Ishikawa (cell line): ENCODE measurements around the gene OPCML.

Experiments
- CEBPB ChIP-seq: IDR thresholded peaks from 2 replicates; pipeline ENCODE4 v1.6.1; 2012
- CREB1 ChIP-seq: IDR thresholded peaks from 2 replicates; pipeline ENCODE4 v1.6.1; 2012; ENCODE audit warnings: low read depth
- EGR1 ChIP-seq: IDR thresholded peaks from 2 replicates; pipeline ENCODE4 v1.6.1; 2012
- EP300 ChIP-seq: IDR thresholded peaks from 2 replicates; pipeline ENCODE4 v1.6.1; 2012; ENCODE audit warnings: borderline replicate concordance
- FOXM1 ChIP-seq: IDR thresholded peaks from 2 replicates; pipeline ENCODE4 v1.6.1; 2012; ENCODE audit warnings: low read depth, borderline replicate concordance
- MAX ChIP-seq: IDR thresholded peaks from 2 replicates; pipeline ENCODE4 v1.6.1; 2012
- NFIC ChIP-seq: IDR thresholded peaks from 2 replicates; pipeline ENCODE4 v1.6.1; 2012
- RAD21 ChIP-seq: IDR thresholded peaks from 2 replicates; pipeline ENCODE4 v1.6.1; 2012; ENCODE audit warnings: low read depth
- REST ChIP-seq: IDR thresholded peaks from 2 replicates; pipeline ENCODE4 v1.6.1; 2012; ENCODE audit warnings: low read depth, mild to moderate bottlenecking
- TAF1 ChIP-seq: IDR thresholded peaks from 2 replicates; pipeline ENCODE4 v1.6.1; 2012; ENCODE audit warnings: low read depth, mild to moderate bottlenecking
- TCF12 ChIP-seq: IDR thresholded peaks from 2 replicates; pipeline ENCODE4 v1.6.1; 2012; ENCODE audit warnings: low read depth
- TEAD4 ChIP-seq: IDR thresholded peaks from 2 replicates; pipeline ENCODE4 v1.6.1; 2012
- USF1 ChIP-seq: IDR thresholded peaks from 2 replicates; pipeline ENCODE4 v1.6.1; 2012
- YY1 ChIP-seq: IDR thresholded peaks from 2 replicates; pipeline ENCODE4 v1.6.1; 2012; ENCODE audit warnings: low read depth
- ZBTB7A ChIP-seq: IDR thresholded peaks from 2 replicates; pipeline ENCODE4 v1.6.1; 2012; ENCODE audit warnings: low read depth

OPCML gene

GRCh38 chr11:132977241-132977640, 555.1 kb downstream of the OPCML start:
- no peak for TF ChIP-seq ZBTB7A

- TF ChIP-seq MAX = no peak
- TF ChIP-seq RAD21 = no peak
- TF ChIP-seq ZBTB7A = no peak
- no peak for TF ChIP-seq EP300
- no peak for TF ChIP-seq YY1
- TF ChIP-seq FOXM1 = no peak
- no peak for TF ChIP-seq CREB1
- TF ChIP-seq TEAD4 = no peak
- no peak for TF ChIP-seq TAF1
- no peak for TF ChIP-seq TCF12
- TF ChIP-seq USF1 = no peak
- no peak for TF ChIP-seq EGR1
- TF ChIP-seq REST = no peak
- TF ChIP-seq CEBPB = no peak
- TF ChIP-seq NFIC = no peak
Measured at GRCh38 chr11:132976115-132976514, 556.2 kb downstream of the OPCML start.

- TF ChIP-seq CEBPB (no peak), EGR1 (no peak), CREB1 (no peak), REST (no peak), NFIC (no peak), FOXM1 (no peak), TCF12 (no peak), TAF1 (no peak), TEAD4 (no peak), USF1 (no peak), MAX (no peak), EP300 (no peak), YY1 (no peak), ZBTB7A (no peak), RAD21 (no peak)
Measured at GRCh38 chr11:132973686-132974085, 558.6 kb downstream of the OPCML start.

- TF ChIP-seq FOXM1 = no peak
- no peak for TF ChIP-seq CREB1
- no peak for TF ChIP-seq RAD21
- no peak for TF ChIP-seq MAX
Measured at GRCh38 chr11:132972565-132972964, 559.7 kb downstream of the OPCML start.

- TF ChIP-seq TEAD4 = no peak
Measured at GRCh38 chr11:132971351-132971750, 561.0 kb downstream of the OPCML start.

- no peak for TF ChIP-seq YY1
Measured at GRCh38 chr11:132969892-132970291, 562.4 kb downstream of the OPCML start.

- TF ChIP-seq EGR1 (no peak), TEAD4 (no peak), USF1 (no peak), NFIC (no peak), MAX (no peak), CEBPB (no peak), REST (no peak), TCF12 (no peak), TAF1 (no peak), ZBTB7A (no peak), EP300 (no peak), CREB1 (no peak), FOXM1 (no peak), RAD21 (no peak), YY1 (no peak)
Measured at GRCh38 chr11:132962041-132962440, 570.3 kb downstream of the OPCML start.
